NCI-H1930 (cell line): ENCODE measurements around the gene NAA11.
"Not testable (repeated sequence)": the region's sequence is repeated elsewhere in the genome, so short reads cannot be mapped to it uniquely, and the experiment has no call there.

Source experiments
- DNase-seq, 2 experiments: peaks; one replicate each; lab custom pipeline; 2025; lab: John Stamatoyannopoulos, UW

Gene NAA11

GRCh38 chr4:79308971-79309370 lies 16.9 kb downstream of the NAA11 start:
- DNase-seq: no peak

DNA sequence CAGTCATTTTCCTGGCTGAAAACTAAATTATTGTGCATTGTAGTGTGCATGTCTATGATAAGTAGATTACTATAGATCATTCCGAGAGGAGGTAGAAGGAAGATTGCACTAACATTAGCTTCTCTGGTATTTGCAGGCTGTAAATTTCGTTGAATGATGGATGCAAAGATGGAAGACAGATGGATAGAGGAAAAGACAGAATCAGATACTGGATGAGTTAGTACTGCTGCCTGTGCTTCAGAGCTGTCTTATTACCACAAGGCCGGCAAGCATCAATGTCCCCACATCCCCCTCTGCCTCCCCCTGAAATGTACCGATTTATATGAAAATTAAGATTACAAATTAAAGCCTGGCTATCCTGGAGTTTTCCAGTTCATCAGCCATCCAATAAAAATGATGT lies 17.7 kb downstream of the NAA11 start:
- no peak for DNase-seq

DNA sequence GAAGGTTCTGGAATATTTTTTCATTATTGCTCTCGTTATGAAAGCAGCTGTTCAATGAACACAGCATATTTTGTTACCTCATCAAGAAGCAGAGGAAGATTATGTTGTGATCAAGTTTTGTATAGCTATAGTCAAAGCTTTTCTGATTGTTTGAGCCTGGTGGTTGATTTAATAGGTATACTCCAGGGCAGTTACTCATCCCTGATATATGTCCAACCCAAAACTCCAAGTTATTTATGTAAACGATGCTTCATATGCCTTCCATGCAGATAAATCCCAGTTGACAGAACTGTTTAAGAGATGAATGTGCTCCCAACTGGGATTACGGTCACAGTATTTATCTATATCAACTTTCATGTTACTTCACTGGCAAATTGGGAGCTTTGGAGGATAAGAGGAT lies 19.1 kb downstream of the NAA11 start:
- DNase-seq: no peak

GRCh38 chr4:79300280-79300679 lies 25.6 kb downstream of the NAA11 start:
- no peak for DNase-seq

- no peak for DNase-seq
These were observed 27.4 kb downstream of the NAA11 start for GRCh38 chr4:79298484-79298883.

- DNase-seq: no peak
These were observed 27.8 kb downstream of the NAA11 start for GRCh38 chr4:79298027-79298426.

DNA sequence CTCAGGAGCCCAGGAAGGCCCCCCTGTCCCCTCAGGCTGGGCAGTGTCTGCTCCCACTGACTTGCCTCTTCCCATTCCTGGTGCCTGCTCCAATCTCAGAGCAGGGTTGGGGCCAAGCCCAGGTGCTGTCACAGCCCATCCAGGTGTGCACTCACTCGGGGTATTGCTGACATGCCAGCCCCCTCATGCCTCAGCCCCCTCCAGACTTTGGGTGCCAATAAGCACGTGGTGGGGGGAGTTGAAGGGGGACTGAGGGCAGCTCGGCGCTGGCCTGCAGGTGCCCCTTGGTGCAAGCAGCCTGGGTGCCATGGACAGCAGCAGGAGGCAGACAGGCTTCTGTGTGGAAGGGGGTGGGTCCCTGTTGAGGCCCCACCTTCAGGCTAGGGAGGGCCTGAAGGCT lies 28.4 kb downstream of the NAA11 start:
- DNase-seq: no peak

GRCh38 chr4:79296768-79297428 lies 29.0 kb downstream of the NAA11 start:
- no peak for DNase-seq

DNA sequence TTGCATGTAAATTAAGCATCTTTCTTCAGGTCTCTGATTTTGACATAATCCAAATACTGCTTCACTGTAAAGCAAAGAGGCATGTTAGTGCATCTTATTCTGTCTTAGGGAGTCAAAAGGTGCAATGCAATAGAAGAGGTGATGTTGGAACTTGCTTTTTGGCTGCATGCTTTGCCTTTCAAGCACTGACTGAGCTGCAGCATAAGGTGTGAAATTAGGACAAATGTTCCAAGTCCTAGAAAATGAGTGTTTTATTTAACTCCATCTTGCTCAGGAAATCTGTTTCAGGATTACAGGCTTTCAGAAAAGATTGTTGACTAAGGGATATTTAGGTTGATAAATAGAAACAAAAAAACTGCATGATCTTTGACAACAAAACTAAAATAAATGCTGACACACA lies 30.8 kb downstream of the NAA11 start:
- DNase-seq: no peak

GRCh38 chr4:79294064-79294463 lies 31.8 kb downstream of the NAA11 start:
- DNase-seq: no peak

DNA sequence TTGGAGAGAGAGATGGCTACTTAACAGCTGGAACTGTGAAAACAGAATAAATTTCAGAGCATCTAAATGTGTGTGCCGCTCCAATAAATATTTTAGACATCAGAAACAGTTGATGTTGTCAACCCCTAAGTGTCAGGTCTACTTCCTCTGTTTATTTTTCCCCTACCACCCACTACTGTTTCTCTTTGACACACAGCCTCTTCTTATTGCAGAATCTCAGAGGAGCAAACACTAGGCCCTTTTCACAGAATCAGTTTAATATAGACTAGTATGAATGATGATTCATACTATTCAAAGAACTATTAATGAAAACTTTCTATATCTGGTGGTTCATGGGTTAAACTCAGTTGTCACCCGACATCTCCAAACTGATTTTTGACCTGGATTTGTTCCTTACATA lies 33.9 kb downstream of the NAA11 start:
- no peak for DNase-seq

GRCh38 chr4:79290376-79290775 lies 35.5 kb downstream of the NAA11 start:
- DNase-seq: no peak

DNA sequence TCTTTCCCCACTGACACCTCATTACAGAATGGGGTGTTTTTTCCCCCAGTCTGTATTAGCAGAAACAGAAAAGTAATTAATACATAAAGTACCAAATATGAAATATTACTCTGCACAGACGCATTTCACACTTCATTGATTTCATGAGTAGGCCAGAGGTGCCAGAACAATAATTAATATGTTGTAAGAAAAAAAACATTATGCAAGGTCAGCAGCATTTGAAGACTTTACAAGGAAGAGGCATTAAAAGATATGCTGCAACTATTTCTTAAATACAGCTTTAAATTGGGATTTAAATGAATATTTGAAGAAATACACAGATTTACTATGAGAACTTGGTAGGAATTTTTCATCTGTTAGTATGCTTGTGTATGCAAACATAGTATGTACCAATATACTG lies 37.7 kb downstream of the NAA11 start:
- DNase-seq: no peak

DNA sequence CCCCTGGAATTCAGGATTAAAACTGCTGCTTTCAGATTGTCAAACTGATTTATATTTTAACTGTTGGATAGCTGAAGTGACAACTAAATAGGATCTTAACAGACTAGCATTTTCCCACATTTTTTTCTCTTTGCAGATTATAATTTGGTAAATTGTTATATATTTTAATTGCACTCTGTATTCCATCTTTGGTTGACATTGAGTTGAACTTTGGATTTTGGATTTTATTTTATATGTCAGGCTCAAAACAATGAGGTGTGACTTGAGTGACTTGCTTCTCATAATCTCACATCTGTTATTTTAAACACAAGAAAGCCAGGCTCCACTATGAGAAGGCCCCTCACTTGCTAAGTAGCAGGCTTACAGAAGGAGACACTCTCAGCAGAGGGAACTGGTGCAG lies 38.1 kb downstream of the NAA11 start:
- no peak for DNase-seq

GRCh38 chr4:79287076-79287475 lies 38.8 kb downstream of the NAA11 start:
- DNase-seq: no peak

DNA sequence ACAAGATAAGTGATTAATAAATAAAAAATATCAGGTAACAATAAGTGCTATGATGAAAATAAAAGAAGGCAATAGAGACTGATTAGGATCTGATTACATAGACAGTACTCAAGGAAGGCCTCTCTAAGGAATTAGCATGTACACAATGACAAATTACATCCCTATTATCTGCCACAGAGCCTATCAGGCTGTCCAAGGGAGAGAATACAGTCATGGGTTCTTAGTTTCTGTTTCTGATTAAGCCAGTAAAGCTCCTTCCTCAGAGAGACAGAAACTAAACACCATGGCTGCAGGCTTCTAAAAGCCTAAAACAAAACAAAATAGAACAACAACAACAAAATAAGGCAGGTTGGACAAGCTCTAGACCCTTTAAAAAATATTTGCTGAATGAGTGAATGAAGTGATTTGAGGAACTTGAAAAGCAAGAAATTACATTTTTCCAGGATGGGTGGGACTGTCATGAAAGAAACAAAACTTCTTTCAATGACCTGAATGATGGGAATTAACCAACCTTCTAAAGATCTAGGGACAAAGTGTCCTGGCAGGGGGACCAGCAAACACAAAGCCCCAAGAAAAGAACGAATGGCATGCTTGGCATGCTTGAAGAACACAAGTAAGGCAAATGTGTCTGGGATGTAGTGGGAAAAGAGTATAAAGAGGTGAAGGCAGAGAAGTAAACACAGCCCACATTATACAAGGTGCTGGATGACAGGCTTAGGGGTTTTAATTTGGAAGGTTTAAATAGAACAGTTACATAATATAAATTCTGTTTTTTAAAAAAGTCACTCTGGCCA lies 44.1 kb downstream of the NAA11 start:
- no peak for DNase-seq

GRCh38 chr4:79277467-79277866 lies 48.4 kb downstream of the NAA11 start:
- DNase-seq: not testable (repeated sequence)

- no peak for DNase-seq
These were observed 51.9 kb downstream of the NAA11 start for GRCh38 chr4:79273915-79274314.

GRCh38 chr4:79272761-79273160 lies 53.1 kb downstream of the NAA11 start:
- no peak for DNase-seq

DNA sequence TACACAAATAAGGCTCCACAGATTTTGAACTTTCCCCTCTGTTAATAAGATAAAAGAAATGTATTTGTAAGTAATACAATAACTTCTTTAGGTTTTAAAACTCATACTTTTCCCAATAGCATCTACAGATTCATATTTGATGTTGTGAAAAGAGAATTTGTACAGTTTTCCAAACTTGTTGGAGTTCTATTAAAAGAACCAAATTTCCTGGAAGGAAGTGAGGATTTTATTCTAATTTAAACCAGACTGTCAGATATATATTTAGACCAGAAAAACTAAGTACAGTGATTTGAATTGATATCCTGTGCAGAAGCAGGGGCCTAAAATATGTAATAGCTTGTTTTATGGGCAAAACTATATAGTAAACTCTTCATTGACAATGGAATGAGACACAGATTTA lies 53.7 kb downstream of the NAA11 start:
- no peak for DNase-seq

DNA sequence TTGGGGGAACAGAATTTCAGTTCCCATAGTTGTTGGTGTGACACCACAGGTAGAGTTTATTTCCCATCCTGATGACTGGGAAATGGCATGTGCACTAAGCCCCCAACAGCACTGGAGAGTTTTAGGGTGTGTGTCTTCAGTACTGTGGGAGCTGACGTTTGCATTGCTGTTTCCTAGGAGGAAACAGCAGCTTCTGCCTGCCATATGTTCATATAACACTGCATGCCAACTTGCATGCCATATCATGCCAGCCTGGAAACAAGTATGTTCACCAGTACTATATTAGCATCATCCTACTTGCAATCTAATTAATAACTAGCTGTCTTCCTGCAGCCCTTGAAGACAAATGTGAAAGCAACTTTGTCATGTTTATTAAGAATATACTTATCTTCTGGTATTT lies 58.2 kb downstream of the NAA11 start:
- DNase-seq: no peak
